ENCODE data around the gene DNAH7. TPM values are rescaled to one million over a fixed set of nuclear protein-coding genes. Genes with fewer than 3 reads are reported as not detected.

The DNAH7 gene
- total RNA-seq, 1 experiment from 2014 or later, result 0.09 TPM

DNA sequence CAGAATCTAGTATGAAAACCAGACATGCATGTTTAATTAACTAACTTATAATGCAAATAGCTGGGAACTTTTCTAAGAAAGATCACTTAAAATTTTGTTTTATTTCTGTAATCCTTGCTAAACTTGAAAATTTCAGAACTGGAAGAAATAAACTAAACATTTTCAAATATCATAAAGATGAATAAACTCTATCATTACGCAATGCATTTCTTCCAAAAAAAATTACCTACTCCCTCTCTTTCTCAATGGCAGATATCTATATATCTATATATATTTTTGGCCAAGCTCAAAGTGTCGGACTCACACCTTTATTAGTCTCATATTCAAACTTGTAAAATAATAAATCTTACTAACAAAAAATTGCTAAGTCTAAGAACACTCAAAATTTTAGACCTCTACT lies 253.6 kb downstream of the DNAH7 start:
- Histone ChIP-seq H3K27ac (ENCODE audit: insufficient read length, low read depth, low read length) (no peak overlapping the region), H3K4me1 (ENCODE audit: insufficient read depth, low read length) (peaks cover 3% of the 10 kb centered on the region; the same call in 1 of the 2 replicates), H3K79me1 (ENCODE audit: insufficient read depth, low read depth, low read length, poor library complexity, severe bottlenecking) (no peaks in the 10 kb centered on the region), H2BK20ac (ENCODE audit: low read depth, low read length, poor library complexity, severe bottlenecking) (no peak overlapping the region), H2BK15ac (ENCODE audit: low read depth, low read length) (no peak overlapping the region), H2AFZ (ENCODE audit: low read length) (no peak overlapping the region), H3K4me2 (ENCODE audit: insufficient read depth, insufficient read length, low read length) (no peak overlapping the region), H3K9ac (ENCODE audit: extremely low read depth, insufficient read length, low read length) (no peak overlapping the region), H4K91ac (ENCODE audit: insufficient read length, low read depth, low read length) (no peak overlapping the region), H3K18ac (ENCODE audit: insufficient read length, low read depth, low read length) (no peak overlapping the region), H4K20me1 (ENCODE audit: control insufficient read depth, insufficient read depth, insufficient read length) (no peaks in the 10 kb centered on the region), H3K23me2 (ENCODE audit: insufficient read length, low read depth, low read length, poor library complexity, severe bottlenecking) (no peaks in the 10 kb centered on the region), H3K27me3 (ENCODE audit: insufficient read depth, low read length) (no peaks in the 10 kb centered on the region), H4K8ac (replicated peaks; ENCODE audit: insufficient read length, low read depth, low read length) (no peak overlapping the region), H2AK5ac (ENCODE audit: insufficient read length, low read length) (no peak overlapping the region), H3K4ac (ENCODE audit: low read depth, low read length) (no peak overlapping the region), H3T11ph (ENCODE audit: low read length) (no peak overlapping the region), H3K23ac (ENCODE audit: insufficient read length, low read depth, low read length) (no peak overlapping the region), H4K5ac (ENCODE audit: insufficient read length, low read depth, low read length) (no peak overlapping the region), H3K79me2 (ENCODE audit: insufficient read depth, low read length) (no peaks in the 10 kb centered on the region), H2BK12ac (ENCODE audit: insufficient read length, low read depth, low read length) (no peak overlapping the region), H3K14ac (ENCODE audit: insufficient read depth, low read length) (no peak overlapping the region), H2BK120ac (ENCODE audit: low read depth, low read length, poor library complexity, severe bottlenecking) (no peak overlapping the region), H3K56ac (ENCODE audit: insufficient read length, low read depth, low read length) (no peak overlapping the region), H3K9me3 (ENCODE audit: control insufficient read depth, low read depth, low read length) (no peaks in the 10 kb centered on the region), H2BK5ac (ENCODE audit: insufficient read length, low read length) (no peak overlapping the region)
- no peak overlapping the region for H3K27ac Mint-ChIP-seq
- no peaks in the 10 kb centered on the region for H3K36me3 Mint-ChIP-seq (ENCODE audit: insufficient read depth in 1 of 3, low read depth in 3 of 3)
- TF ChIP-seq, protein P1, sequence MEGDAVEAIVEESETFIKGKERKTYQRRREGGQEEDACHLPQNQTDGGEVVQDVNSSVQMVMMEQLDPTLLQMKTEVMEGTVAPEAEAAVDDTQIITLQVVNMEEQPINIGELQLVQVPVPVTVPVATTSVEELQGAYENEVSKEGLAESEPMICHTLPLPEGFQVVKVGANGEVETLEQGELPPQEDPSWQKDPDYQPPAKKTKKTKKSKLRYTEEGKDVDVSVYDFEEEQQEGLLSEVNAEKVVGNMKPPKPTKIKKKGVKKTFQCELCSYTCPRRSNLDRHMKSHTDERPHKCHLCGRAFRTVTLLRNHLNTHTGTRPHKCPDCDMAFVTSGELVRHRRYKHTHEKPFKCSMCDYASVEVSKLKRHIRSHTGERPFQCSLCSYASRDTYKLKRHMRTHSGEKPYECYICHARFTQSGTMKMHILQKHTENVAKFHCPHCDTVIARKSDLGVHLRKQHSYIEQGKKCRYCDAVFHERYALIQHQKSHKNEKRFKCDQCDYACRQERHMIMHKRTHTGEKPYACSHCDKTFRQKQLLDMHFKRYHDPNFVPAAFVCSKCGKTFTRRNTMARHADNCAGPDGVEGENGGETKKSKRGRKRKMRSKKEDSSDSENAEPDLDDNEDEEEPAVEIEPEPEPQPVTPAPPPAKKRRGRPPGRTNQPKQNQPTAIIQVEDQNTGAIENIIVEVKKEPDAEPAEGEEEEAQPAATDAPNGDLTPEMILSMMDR (conservative IDR thresholded peaks at IDR 0.05), result no peak
- no peaks in the 10 kb centered on the region for H3K27me3 Mint-ChIP-seq (ENCODE audit: low read depth)
- DNase-seq, result no peak
- H3K9me3 Mint-ChIP-seq, result no peaks in the 10 kb centered on the region
- H3K4me3 Mint-ChIP-seq, result no peak overlapping the region
- WGBS (ENCODE audit: extremely low coverage, insufficient read length, low lambda C conversion rate), result no CpG with 5 or more reads among the region's 2 CpGs
- H3K4me1 Mint-ChIP-seq, result peaks cover 10 to 20% of the 10 kb centered on the region in 2 experiments

All from H9 (cell line).